Fibroblast of villous mesenchyme (primary cell): ENCODE results near the gene PKD2L1. TPM values are rescaled to one million over a fixed set of nuclear protein-coding genes. Genes with fewer than 3 reads are reported as not detected.

Experiments
- DNase-seq: peaks from one replicate; pipeline ENCODE4 v3.0.0-alpha.2; 2010; ENCODE audit warnings: low read depth
- H3K4me3 ChIP-seq: 2 replicates; pipeline ENCODE4 v1.5.1; 2011; ENCODE audit warnings: low read depth, mild to moderate bottlenecking, low read length
- CTCF ChIP-seq: IDR thresholded peaks from 2 replicates; pipeline ENCODE4 v1.5.1; 2012; ENCODE audit warnings: low read depth, mild to moderate bottlenecking, low read length; ENCODE audit not compliant: insufficient read depth
- total RNA-seq: library from RNA; depleted of rRNA; stranded (reverse); fragments of >200 nt; gene quantifications from 2 replicates; pipeline ENCODE4 v1.2.3, GENCODE V29; 2012

The PKD2L1 gene
- total RNA-seq, 1 donor = not detected

GRCh38 chr10:100371482-100372027 is 41.5 kb upstream of the PKD2L1 start:
- TF ChIP-seq CTCF = no peak
- no peak overlapping the region for H3K4me3 ChIP-seq
- DNase-seq = no peak

- DNase-seq = peak; percentile 86
- H3K4me3 ChIP-seq = no peak overlapping the region
- TF ChIP-seq CTCF = no peak
These were observed 40.9 kb upstream of the PKD2L1 start for GRCh38 chr10:100370714-100371481.

GRCh38 chr10:100368721-100369120 is 38.7 kb upstream of the PKD2L1 start:
- no peak for DNase-seq
- no peak for TF ChIP-seq CTCF
- no peak overlapping the region for H3K4me3 ChIP-seq

- no peak for TF ChIP-seq CTCF
- no peak overlapping the region for H3K4me3 ChIP-seq
These were observed 34.8 kb upstream of the PKD2L1 start for GRCh38 chr10:100364735-100365391.

GRCh38 chr10:100364175-100364574 is 34.1 kb upstream of the PKD2L1 start:
- no peak for TF ChIP-seq CTCF
- DNase-seq = no peak
- no peak overlapping the region for H3K4me3 ChIP-seq

More at GRCh38 chr10:100364735-100365391, 34.8 kb upstream of the PKD2L1 start:
- DNase-seq = peak; percentile 95

GRCh38 chr10:100362570-100363496 is 32.8 kb upstream of the PKD2L1 start:
- no peak for TF ChIP-seq CTCF
- H3K4me3 ChIP-seq = no peak overlapping the region
- DNase-seq = no peak
